Coronary artery (tissue), 2 donors: ENCODE data around the gene KRTAP27-1.

ENCODE experiments used
- DNase-seq: peaks from one replicate; pipeline ENCODE4 v3.0.0-alpha.2; 2017; ENCODE audit warnings: low spot score
- H3K27ac ChIP-seq, 2 donors: fragments of 200-600 bp; sonication (generic); one replicate each; pipeline ENCODE4 v1.5.1; 2016 to 2019
- H3K4me3 ChIP-seq: fragments of 200-600 bp; sonication (generic); 2 replicates; pipeline ENCODE4 v1.5.1; 2016; ENCODE audit warnings: mild to moderate bottlenecking, moderate library complexity
- CTCF ChIP-seq: fragments of 200-600 bp; sonication (generic); IDR thresholded peaks from one replicate; pipeline ENCODE4 v1.5.1; 2019; ENCODE audit warnings: antibody characterized with exemption

The KRTAP27-1 gene

GRCh38 chr21:30349572-30349971 lies 12.1 kb upstream of the KRTAP27-1 start:
- no peak for DNase-seq
- TF ChIP-seq CTCF, result no peak
- no peak overlapping the region for H3K27ac ChIP-seq
- H3K4me3 ChIP-seq, result no peak overlapping the region

- H3K27ac ChIP-seq, result no peak within 1 kb of the TSS
- no peak for TF ChIP-seq CTCF
Measured at GRCh38 chr21:30348506-30348905, 11.0 kb upstream of the KRTAP27-1 start, which contains the start of gene KRTAP23-1. KRTAP23-1 (minus strand) TSS chr21:30348606; CDS start chr21:30348606, 0 bp downstream.

GRCh38 chr21:30345014-30345413 lies 7.5 kb upstream of the KRTAP27-1 start:
- Histone ChIP-seq H3K4me3 (no peak overlapping the region), H3K27ac (no peak overlapping the region)
- DNase-seq, result no peak
- TF ChIP-seq CTCF, result no peak

More at GRCh38 chr21:30348506-30348905, 11.0 kb upstream of the KRTAP27-1 start, which contains the start of gene KRTAP23-1:
- DNase-seq, result no peak
- H3K4me3 ChIP-seq, result no peak within 1 kb of the TSS

- no peak overlapping the region for H3K27ac ChIP-seq
- no peak overlapping the region for H3K4me3 ChIP-seq
- no peak for DNase-seq
- TF ChIP-seq CTCF, result peak; percentile 44
Measured at GRCh38 chr21:30340714-30341573, 3.5 kb upstream of the KRTAP27-1 start.

GRCh38 chr21:30338717-30339116 lies 1.2 kb upstream of the KRTAP27-1 start:
- no peak for DNase-seq
- no peak overlapping the region for H3K27ac ChIP-seq
- no peak overlapping the region for H3K4me3 ChIP-seq
- TF ChIP-seq CTCF, result no peak

- H3K4me3 ChIP-seq, result no peak overlapping the region
- no peak overlapping the region for H3K27ac ChIP-seq
- TF ChIP-seq CTCF, result no peak
- DNase-seq, result no peak
Measured at GRCh38 chr21:30337772-30338171, 278 bp upstream of the KRTAP27-1 start.

- Histone ChIP-seq H3K4me3 (no peak overlapping the region), H3K27ac (peak overlapping the region in 1 of 2 donors; percentile 21)
- DNase-seq, result no peak
- no peak for TF ChIP-seq CTCF
Measured at GRCh38 chr21:30336596-30336995, 898 bp downstream of the KRTAP27-1 start.
